Astrocyte of the spinal cord (primary cell): ENCODE measurements around the gene TAF11L11.
"Not testable (repeated sequence)": the region's sequence is repeated elsewhere in the genome, so short reads cannot be mapped to it uniquely, and the experiment has no call there.

ENCODE experiments used
- DNase-seq: peaks from one replicate; pipeline ENCODE4 v3.0.0; 2011; ENCODE audit warnings: low read depth, low spot score
- H3K4me3 ChIP-seq: 2 replicates; pipeline ENCODE4 v1.5.1; 2011; ENCODE audit warnings: low read depth, mild to moderate bottlenecking, low read length, moderate library complexity
- in situ Hi-C: cut with HindIII; loops from 2 replicates; pipeline ENCODE4 v1.10.0; 2017; ENCODE audit warnings: low sequenced_read_pairs
- TF ChIP-seq, protein P1 (sequence below): IDR thresholded peaks from 2 replicates; pipeline ENCODE4 v1.5.1; 2012; ENCODE audit warnings: low read depth, mild to moderate bottlenecking, low read length, inconsistent platforms

Gene TAF11L11

DNA sequence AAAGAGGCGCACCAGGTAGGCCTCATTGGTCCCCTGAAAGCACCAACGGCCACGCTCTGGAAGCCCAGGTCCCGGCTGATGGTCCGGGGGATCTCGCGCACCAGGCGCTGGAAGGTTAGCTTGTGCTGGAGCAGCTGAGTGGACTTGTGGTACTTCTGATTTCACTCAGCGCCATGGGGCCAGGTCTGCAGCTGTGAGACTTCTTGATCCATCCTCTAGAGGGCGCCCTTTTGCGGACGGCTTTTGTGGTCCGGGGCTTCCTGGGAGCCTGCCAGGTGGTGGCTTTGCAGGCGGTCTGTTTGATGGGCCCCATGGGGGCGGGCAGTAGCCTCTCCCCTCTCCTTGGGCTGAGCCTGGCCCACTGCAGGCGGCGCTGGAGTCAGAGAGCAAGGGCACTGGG, 16.6 kb downstream of the TAF11L11 start:
- no peak for DNase-seq
- TF ChIP-seq, protein P1, sequence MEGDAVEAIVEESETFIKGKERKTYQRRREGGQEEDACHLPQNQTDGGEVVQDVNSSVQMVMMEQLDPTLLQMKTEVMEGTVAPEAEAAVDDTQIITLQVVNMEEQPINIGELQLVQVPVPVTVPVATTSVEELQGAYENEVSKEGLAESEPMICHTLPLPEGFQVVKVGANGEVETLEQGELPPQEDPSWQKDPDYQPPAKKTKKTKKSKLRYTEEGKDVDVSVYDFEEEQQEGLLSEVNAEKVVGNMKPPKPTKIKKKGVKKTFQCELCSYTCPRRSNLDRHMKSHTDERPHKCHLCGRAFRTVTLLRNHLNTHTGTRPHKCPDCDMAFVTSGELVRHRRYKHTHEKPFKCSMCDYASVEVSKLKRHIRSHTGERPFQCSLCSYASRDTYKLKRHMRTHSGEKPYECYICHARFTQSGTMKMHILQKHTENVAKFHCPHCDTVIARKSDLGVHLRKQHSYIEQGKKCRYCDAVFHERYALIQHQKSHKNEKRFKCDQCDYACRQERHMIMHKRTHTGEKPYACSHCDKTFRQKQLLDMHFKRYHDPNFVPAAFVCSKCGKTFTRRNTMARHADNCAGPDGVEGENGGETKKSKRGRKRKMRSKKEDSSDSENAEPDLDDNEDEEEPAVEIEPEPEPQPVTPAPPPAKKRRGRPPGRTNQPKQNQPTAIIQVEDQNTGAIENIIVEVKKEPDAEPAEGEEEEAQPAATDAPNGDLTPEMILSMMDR, result peak; percentile 5
- in situ Hi-C loops, result no loop called here
- no peak overlapping the region for H3K4me3 ChIP-seq

DNA sequence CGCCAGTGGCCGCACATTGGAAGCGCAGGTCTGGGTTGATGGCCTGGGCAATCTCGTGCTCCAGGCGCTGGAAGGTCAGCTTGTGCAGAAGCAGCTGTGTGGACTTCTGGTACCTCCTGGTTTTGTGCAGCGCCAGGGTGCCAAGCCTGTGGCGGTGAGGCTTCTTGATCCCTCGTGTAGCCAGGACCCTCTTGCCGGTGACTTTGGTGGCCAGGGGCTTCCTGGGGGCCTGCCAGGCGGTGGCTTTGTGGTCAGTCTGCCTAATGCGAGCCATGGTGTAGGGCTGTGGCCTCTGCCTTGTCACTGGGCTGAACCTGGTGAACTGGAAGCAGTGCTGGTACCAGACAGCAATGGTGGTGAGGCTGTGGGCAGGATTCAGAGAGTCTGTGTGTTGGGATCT, 21.7 kb downstream of the TAF11L11 start:
- DNase-seq, result no peak
- in situ Hi-C loops, result no loop called here
- TF ChIP-seq, protein P1, result no peak
- H3K4me3 ChIP-seq, result no peak overlapping the region

DNA sequence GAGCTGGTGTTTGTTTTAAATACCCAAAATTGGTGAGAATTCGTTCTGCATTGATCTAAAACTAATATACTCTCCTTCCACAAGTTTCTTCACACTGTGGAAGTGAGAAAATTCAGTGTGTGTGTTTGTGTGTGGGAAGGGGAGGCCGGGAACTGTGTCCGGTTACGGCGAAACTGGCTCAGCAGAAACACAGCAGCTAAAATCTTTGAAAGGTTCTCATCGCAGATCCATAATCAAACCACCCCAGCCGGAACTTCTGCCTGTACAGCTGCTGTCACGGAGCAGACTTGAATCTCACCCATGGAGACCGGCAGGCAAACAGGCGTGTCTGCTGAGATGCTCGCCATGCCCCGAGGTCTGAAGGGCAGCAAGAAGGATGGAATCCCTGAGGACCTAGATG, 27.8 kb downstream of the TAF11L11 start, which contains the start of gene TAF11L13:
TSS of gene TAF11L13 (plus strand) at position 301 of the 400 bp plus-strand sequence.
- DNase-seq, in situ Hi-C loops, H3K4me3 ChIP-seq: not testable (repeated sequence)

DNA sequence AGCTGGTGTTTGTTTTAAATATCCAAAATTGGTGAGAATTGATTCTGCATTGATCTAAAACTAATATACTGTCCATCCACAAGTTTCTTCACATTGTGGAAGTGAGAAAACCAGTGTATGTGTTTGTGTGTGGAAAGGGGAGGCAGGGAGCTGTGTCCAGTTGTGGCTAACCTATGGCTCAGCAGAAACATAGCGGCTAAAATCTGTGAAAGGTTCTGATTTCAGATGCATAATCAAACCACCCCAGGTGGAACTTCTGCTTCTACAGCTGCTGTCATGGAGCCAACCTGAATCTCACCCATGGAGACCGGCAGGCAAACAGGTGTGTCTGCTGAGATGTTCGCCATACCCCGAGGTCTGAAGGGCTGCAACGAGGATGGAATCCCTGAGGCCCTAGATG, 30.2 kb downstream of the TAF11L11 start, which contains the start of gene TAF11L14:
TSS of gene TAF11L14 (plus strand) at position 301 of the 400 bp plus-strand sequence.
- in situ Hi-C loops, result no loop called here
- no peak within 1 kb of the TSS for H3K4me3 ChIP-seq
- no peak for DNase-seq
- TF ChIP-seq, protein P1, result no peak

DNA sequence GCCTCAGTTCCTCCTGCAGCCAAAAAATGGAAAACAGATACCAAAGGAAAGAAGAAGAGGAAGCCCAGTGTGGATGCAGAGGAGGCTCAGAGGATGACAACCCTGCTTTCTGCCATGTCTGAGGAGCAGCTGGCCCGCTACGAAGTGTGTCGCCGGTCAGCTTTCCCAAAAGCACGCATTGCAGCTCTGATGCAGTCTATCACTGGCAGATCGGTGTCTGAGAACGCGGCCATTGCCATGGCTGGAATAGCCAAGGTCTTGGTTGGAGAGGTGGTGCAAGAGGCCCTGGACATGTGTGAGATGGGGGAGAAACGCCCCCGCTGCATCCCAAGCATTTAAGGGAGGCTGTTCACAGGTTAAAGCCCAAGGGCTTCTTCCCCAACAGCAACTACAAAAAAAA, 45.2 kb downstream of the TAF11L11 start:
- in situ Hi-C loops, H3K4me3 ChIP-seq, DNase-seq: not testable (repeated sequence)

DNA sequence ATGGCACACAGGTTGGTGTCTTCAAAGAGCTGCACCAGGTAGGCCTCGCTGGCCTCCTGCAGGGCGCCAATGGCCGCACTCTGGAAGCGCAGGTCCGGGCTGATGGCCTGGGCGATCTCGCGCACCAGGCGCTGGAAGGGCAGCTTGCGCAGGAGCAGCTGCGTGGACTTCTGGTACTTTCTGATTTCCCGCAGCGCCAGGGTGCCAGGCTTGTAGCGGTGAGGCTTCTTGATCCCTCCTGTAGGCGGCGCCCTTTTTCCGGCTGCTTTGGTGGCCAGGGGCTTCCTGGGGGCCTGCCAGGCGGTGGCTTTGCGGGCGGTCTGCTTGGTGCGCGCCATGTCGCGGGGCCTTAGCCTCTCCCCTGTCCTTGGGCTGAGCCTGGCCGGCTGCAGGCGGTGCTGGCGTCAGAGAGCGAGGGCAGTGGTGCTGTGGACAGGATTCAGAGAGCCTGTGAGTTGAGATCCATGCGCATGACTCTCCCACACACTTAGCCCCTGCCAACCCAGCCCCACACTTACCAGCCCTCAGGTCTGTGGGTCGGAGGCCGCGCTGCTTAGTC, 51.3 kb downstream of the TAF11L11 start:
- in situ Hi-C loops, DNase-seq, H3K4me3 ChIP-seq: not testable (repeated sequence)
